WTC11 (cell line): ENCODE measurements around the gene RWDD4.

Experiments used
- CTCF ChIP-seq: fragments of 200-600 bp; IDR thresholded peaks from 2 replicates; pipeline ENCODE4 v1.8.0; 2022; ENCODE audit warnings: antibody characterized with exemption
- SP1 ChIP-seq: sonication (generic); formaldehyde crosslinking; conservative IDR thresholded peaks from 2 replicates; pipeline ENCODE4 v1.8.1; 2022; ENCODE audit warnings: missing genetic modification reagents

DNA sequence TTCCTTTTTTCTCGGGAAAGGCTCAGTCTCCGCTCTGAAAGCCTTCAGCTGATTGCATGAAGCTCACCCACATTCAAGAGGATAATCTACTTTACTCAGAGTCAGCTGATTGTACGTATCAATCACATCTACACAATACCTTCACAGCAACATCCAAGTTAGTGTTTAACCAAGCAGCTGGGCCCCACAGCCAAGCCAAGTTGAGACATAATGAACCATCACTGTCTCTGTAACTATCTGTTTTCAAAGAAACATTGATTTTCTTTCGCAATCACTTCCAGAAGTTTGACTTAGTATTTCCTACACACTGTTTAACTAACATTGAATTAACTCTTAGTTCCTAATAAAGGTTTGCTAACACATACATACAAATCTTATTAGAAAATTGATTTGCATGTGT lies 40.3 kb downstream of the RWDD4 start:
- TF ChIP-seq CTCF (no peak), SP1 (no peak)
